SK-N-DZ (cell line): Measurements from ENCODE around the gene RSRC1.
A peak's percentile ranks its signal among the peaks of the same experiment; 100 is the strongest.
"Not testable (repeated sequence)": the region's sequence is repeated elsewhere in the genome, so short reads cannot be mapped to it uniquely, and the experiment has no call there.

Source experiments
- DNase-seq: peaks from one replicate; pipeline ENCODE4 v3.0.0-alpha.2; 2015; ENCODE audit warnings: low spot score

Gene RSRC1

DNA sequence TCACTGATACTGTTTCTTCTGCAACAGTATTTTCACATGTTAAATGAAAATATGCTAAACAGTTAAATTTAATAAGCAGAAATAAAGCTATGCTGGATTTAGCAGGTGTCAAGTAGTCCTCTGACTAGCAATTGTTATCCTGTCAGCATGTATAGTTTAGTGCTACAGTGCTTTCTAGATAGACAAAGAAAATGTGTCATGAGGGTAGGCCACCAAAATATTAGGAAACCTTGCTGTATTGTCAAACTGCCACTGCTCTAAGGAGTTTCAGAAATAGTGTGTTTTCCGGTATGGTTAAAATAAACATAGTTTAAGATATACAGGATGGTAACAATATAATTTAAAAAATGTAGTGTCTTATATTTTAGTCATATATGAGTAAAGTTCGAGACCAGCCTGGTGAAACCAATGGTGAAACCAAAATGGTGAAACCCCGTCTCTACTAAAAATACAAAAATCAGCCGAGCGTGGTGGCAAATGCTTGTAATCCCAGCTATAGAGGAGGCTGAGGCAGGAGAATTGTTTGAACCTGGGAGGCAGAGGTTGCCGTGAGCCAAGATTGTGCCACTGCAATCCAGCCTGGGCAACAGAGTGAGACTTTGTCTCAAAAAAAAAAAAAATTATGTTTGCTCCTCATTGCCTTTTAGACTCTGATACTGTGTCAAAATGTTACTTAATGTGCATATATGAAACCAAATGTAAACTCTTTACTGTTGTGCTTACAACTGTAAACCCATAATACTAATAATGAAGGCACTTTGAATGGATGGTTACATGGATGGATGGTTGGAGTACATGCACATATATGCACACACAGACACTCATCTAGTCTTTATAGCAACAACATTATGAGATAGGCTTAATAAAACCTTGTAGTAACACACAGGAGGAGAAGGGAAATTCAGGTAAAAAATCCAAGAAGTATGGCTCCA lies 204.8 kb downstream of the RSRC1 start:
- no peak for DNase-seq

DNA sequence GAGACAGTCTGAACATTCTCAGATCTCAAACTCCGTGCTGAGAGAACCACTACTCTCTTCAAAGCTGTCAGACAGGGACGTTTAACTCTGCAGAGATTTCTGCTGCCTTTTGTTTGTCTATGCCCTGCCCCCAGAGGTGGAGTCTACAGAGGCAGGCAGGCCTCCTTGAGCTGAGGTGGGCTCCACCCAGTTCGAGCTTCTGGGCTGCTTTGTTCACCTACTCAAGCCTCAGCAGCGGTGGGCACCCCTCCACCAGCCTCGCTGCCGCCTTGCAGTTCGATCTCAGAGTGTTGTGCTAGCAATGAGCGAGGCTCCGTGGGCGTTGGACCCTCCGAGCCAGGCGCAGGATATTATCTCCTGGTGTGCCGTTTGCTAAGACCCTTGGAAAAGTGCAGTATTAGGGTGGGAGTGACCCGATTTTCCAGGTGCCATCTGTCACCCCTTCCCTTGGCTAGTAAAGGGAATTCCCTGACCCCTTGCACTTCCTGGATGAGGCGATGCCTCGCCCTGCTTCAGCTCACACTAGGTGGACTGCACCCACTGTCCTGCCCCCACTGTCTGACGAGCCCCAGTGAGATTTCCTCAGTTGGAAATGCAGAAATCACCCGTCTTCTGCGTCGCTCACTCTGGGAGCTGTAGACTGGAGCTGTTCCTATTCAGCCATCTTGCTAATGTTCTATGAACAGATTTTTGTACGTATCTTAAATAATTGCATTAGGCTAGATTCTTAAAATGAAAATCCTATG lies 220.0 kb downstream of the RSRC1 start:
- not testable (repeated sequence) for DNase-seq

DNA sequence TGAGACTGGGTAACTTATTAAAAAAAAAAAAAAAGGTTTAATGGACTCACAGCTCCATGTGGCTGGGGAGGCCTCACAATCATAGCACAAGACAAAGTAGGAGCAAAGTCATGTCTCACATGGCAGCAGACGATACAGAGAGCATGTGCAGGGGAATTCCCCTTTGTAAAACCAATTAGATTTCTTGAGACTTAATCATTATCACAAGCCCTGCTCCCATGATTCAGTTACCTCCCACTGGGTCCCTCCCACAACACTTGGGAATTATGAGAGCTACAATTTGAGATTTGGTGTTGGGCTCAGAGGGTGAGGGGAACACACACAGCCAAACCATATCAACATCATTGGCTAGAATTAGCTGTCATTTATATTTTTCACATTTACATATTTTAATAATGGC lies 221.0 kb downstream of the RSRC1 start:
- DNase-seq = no peak

DNA sequence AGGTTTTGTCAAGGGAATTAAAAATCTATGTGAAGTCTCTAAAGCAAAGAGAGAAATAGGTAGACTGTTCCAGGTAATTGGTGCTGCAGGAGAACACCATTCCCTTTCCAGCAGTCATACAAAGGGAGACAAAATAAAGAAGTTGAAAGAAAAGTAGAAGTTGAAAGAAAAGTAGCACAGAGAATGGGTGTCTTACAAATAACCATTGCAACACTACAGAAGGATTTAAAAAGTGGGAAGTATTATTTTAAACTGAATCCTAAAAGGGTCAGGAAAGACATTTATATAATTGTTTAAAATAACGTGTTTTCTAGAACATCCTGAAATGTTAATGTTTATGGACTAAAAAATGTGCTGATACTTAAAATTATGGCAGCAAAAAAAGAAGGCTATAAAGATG lies 223.8 kb downstream of the RSRC1 start:
- no peak for DNase-seq

DNA sequence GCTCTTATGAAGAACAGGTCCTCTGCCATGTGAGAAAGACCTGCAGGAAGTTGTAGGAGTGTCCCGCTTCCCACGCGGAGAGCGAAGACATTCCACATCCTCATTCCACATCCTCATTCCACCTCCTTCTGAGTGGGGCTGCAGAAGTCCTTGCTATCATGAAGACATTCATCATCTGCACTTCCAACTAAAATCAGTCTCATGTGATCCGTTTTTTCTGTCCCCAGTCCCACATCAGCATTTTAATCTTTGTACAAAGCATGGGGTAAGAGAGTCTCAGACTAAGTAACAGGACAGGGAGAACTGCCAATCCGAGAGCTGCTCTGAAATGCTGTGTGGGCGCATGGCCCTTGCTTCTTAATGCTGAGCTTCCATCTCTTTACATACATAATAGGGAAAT lies 227.2 kb downstream of the RSRC1 start:
- no peak for DNase-seq

DNA sequence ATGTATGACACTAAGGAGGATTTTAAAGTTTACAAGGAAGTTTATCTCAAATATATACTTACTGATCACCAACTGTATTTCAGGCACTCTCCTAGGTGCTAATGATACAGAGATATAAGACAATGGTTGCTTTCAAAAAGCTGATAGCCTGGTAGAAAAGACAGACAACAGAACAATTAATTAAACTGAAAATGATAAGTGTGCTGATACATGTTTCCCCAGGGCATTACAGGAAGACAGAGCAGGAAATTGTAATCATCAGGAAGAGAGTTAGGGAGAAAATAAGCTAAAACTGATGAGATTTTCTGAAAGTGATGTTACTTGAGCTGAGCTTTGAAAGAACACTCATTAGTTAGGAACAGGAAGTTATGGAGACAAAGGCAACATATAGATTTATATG lies 229.7 kb downstream of the RSRC1 start:
- no peak for DNase-seq

DNA sequence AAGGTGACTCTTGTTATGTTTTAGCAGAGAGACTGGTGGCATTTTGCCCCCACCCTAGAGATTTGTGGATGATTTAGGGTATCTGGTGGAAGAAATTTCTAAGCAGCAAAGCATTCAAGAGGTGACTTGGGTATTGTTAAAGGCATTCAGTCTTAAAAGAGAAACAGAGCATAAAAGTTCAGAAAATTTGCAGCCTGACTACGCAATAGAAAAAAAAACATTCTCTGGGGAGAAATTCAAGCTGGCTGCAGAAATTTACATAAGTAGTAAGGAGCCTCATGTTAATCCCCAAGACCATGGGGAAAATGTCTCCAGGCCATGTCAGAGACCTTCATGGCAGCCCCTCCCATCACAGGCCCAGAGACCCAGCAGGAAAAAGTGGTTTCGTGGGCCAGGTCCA lies 231.1 kb downstream of the RSRC1 start:
- not testable (repeated sequence) for DNase-seq

DNA sequence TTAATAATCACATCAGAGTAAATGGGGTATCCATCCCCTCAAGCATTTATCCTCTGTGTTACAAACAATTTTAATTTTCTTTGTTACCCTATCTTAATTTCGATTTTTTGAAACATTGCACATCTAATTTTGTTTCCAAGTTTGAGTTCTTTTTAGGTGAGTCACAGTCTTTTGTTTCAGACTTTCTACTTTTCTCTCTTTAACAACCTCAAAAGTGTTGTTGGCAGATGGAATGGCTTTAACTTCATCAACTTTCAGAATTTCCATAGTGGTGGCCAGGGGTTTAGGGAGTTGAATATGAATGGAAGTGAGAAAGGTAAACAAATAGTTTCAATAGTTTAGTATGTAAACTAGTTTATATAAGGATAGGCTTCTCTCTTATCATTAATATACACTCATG lies 238.1 kb downstream of the RSRC1 start:
- DNase-seq = no peak

DNA sequence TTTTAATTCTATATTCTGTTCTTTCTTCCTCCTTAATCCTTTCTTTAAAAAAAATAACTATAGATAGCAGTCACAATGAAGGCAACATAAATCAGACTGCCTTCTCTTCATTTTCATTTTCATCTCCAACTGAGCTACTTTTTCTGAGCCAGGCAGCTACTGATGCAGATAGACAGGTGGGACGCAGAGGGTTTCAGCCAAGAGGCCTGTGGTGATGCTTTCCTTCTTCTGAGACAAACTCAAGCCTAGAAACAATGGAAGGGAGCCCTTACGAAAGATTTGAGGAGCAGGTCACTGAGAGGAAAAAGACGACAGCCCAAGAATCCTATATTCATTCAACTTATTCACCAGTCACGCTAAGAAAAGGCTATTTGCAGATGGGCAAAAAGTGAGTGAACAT lies 241.1 kb downstream of the RSRC1 start:
- DNase-seq = no peak

DNA sequence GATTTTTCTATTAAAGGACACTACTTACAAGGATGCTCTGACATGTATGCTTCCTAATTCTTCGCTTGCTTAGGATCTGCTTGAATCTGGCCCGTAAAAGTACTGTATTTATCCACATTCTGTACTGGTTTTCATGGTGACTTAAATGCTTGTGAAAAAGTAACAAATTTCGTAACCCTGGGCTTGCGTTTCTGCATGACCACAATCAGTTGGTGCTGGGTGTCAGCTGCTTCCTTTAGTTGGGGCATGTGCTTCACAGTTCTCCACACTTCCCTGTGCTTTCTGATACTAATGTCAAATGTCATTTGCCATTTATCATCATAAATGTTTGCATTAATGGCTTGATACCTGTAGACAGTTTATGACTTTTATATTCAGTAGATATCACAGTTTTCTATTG lies 242.7 kb downstream of the RSRC1 start:
- DNase-seq = no peak

DNA sequence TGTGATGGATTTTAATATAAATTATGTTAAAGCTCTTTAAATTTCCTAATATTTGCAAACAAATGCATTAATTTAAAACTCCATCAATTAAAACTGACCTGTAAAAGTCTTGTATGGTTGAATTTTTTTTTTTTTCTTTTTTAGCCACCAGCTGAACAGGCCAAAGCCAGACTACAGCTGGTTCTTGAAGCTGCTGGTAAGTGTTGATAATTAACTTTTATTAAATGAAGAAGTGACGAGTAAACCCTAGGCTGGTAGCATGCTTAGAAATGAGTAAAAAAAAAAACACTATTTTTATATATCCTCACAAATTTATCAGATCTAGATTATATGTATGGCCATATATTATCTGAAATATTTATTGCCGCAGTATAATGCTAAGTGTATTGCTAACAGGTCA lies 244.8 kb downstream of the RSRC1 start:
- DNase-seq = no peak

DNA sequence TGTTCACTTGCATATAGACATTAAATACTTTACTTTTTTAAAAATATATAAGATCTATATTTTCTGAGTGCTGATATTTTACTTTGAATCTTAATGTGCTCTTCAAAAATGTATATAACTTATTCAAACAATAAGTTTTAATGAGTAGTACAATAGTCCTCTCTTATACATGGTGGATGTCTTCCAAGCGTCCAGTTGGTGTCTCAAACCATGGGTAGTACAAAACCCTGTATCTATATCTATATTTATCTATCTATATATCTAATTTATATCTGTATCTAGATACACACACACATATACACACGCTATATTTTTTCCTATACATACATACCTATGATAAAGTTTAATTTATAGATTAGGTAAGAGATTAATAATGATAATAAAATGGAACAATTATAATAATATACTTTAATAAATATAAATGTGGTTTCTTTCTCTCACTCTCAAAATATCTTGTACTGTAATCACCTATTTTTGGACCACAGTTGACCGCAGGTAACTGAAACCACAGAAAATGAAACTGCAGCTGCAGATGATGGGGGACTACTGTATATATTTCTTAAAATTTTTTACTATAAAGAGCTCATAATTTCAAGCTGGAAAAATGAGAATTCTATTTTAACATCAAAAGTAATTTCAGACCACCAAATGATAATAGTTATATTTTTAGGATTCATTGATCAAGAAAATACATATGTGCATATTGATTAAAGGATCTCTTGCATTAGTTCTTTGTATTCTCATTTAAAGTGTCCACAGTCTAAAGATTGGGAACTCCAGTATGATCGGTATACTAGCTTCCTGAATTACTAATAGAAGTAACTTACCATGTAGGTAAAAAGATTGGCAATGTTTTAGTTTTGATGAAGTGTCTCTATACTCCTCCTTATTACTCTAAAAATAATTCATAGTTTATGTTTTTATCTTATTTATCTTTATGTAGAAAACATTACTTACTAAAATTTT lies 246.0 kb downstream of the RSRC1 start:
- DNase-seq = no peak

DNA sequence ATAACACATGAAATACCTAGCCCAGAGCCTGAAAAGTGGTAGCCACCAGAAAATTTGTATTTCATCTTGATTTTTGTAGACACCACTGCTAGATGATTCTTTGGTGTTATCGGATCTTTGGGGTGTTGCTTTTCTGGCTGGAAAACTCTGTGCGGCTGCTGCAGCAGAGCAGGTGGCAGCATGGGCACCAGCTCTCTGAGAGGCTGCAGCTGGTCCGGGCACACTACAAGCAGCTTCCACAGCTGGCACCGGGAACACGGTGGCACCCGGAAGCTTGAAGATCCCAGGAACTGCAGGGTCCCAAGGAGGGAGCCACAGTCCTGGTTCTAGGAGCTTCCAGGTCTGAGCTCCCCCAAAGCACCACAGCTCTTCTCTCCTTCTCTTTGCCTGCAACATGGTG lies 249.4 kb downstream of the RSRC1 start:
- DNase-seq = no peak

DNA sequence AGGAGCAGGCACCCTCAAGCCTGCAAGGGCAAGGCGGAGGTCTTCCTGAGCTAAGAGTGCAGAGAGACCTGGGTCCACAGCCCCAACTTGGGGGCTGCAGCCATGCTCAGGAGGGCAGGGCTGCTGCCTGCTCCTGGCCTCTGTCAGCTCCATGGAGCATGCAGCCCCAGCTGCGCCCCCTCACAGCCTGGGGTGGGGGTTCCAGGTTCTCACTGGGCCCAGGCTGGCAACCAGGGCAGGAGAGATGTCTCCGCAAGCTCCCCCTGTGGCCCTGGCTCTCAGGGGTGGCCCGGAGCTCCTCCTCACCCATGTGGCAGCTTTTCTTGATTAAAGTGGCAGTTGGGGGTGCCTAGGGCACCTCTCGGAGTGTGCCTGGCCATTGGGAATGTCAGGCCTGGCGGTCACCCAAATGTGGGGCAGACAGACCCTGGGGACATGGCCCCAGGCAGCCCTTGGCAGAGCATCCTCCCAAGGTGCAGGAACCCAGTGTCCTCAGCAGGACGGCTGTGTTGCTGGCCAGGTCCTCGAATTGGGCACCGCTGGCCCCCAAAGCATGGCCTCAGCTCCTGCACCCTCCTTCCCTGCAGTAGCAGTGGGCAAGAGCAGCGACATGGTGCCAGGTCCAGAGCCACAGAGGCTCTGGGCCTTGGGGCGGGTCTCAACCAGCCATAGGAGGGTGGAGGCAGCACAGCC lies 251.0 kb downstream of the RSRC1 start:
- DNase-seq = no peak

DNA sequence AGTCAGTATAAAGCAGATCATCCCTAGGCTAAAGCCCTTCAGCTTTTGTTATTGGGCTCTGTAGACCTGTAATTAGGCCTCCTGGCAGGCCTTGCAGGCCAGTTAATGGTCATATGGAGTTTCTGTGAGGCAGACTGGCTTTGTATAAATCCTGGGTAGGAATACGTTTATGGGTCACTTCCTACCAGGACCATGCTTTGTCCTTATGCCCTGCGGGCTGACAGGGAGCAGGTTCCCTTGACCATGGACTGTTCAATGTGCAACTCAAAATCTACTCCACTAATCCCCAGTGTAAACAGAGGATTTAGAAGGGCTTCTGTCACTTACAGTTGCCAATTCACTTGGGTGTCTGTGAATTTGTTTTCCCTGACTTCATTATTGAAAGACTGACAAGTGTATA lies 258.4 kb downstream of the RSRC1 start:
- peak; percentile 7 for DNase-seq

DNA sequence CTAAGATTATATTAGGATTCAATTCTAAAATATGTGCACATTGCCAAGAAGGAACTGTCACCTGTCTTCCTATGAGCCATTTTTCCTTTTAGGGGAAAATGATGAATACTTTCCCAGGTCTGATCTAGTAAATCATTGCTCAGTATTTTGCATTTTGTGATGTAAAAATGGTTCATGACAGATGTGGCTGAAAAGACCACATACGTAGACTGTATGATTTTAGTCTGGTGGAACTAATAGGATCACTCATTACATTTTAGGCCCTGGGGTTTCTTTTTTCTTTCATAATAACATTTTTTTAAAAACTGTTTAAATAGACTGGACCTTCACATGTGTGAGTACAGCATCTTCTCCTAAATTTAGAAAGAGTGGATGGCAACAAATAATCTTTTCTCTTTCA lies 259.4 kb downstream of the RSRC1 start:
- DNase-seq = no peak

DNA sequence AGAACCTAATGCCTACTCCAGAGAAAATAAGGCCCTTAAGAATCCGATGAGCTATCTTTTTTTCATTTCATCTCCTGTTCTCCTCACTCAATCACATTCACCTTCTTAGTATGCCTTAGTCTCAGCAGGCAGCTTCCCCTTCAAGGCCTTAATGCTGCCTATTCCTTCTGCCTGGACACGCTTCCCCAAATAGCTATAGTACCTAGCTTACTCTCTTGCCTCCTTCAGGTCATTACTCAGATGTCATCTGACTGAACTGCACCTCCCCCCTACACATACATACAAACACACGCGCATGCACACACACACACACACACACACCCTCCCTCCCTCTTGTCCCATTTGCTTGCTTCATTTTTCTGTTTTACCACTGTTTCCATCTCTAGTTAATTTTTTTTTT lies 269.6 kb downstream of the RSRC1 start:
- DNase-seq = no peak

DNA sequence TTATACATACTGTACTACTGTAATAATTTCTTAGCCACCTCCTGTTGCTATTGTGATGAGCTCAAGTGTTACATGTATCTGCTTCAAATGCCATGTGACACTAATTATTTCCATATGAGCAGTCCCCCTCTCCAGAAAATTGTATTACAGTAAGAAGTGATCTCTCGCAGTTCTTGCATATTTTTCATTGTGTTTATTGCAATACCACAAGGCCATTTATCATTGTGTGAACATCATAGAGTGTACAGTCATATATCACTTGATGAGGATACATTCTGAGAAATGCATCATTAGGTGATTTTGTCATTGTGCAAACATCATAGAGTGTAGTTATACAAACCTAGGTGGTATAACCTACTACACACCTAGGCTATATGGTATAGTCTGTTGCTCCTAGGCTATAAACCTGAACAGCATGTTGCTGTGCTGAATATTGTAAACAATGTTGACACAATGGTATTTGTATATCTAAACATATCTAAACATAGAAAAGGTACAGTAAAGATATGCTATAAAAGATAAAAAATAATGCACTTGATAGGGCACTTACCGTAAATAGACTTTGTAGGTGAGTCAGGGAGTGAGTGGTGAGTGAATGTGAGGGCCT lies 271.5 kb downstream of the RSRC1 start:
- DNase-seq = peak; percentile 15

DNA sequence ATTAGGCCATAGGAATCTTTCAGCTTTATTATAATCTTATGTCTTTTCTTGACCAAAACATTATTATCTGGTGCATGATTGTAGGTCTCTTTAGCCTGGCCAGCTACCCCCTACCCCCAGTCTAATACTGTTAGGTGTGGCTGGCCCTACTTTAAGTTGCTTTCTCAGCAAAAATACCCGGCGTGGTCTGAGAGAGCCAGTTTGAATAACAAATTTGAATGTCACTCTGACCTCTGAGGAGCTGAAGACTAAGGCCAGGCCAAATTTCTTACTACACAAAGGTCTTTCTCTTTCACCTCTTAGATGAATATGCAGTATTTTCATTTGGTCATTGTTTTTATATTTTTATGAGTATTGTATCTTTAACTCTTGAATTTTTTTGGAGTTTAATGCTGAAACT lies 272.6 kb downstream of the RSRC1 start:
- DNase-seq = no peak

DNA sequence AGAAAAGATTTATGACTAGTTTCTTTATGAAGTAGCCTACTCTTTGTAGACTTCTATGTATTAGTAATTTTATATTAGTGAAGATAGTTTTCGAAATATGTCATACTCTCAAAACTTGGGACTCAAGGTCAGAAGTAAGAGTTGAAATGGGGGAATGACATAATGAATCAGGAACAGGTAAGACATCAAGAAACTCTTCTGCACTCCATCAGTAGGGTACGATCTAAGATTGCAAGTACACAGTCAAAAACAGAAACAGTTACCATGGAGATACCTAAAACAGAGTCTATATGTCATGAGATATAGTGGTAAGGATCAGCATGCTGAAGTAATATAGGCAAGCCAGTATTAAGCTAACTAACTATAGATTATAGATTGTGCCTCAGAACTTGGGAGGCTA lies 274.1 kb downstream of the RSRC1 start:
- DNase-seq = no peak

DNA sequence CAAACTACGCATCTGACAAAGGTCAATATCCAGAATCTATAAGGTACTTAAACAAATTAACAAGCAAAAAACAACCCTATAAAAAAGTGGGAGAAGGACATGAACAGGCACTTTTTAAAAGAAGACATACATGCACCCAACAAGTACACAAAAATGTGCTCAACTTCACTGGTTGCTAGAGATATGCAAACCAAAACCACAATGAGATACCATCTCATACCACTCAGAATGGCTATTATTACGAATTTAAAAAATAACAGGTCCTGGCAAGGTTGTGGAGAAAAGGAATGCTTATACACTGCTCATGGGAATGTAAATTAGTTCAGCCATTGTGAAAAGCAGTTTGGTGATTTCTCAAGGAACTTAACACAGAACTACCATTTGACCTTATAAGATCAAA lies 285.5 kb downstream of the RSRC1 start:
- DNase-seq = no peak
